Neural crest cell (in vitro differentiated cells): ENCODE results near the gene LAMA3. TPM values are rescaled to one million over a fixed set of nuclear protein-coding genes. Genes with fewer than 3 reads are reported as not detected.

Experiments
- DNase-seq: peaks from one replicate; pipeline ENCODE4 v3.0.0; 2021; ENCODE audit warnings: low read depth, mixed read lengths, low spot score
- H3K27ac Mint-ChIP-seq: one replicate; pipeline ENCODE4 v1.8.0; 2021; ENCODE audit warnings: mild to moderate bottlenecking, mixed read lengths; ENCODE audit not compliant: unreplicated experiment
- H3K27me3 Mint-ChIP-seq: 2 replicates; pipeline ENCODE4 v1.8.0; 2021; ENCODE audit warnings: low read depth, mild to moderate bottlenecking, mixed read lengths
- H3K36me3 Mint-ChIP-seq: 2 replicates; pipeline ENCODE4 v1.8.0; 2021; ENCODE audit warnings: low read depth, mild to moderate bottlenecking, mixed read lengths
- H3K4me1 Mint-ChIP-seq: 2 replicates; pipeline ENCODE4 v1.8.0; 2021; ENCODE audit warnings: mixed read lengths
- H3K4me3 Mint-ChIP-seq: one replicate; pipeline ENCODE4 v1.8.0; 2021; ENCODE audit warnings: mild to moderate bottlenecking, mixed read lengths
- H3K9me3 Mint-ChIP-seq: 2 replicates; pipeline ENCODE4 v1.8.0; 2021; ENCODE audit warnings: mixed read lengths
- CTCF ChIP-seq: fragments of 200-600 bp; sonication (generic); conservative IDR thresholded peaks from 2 replicates; pipeline ENCODE4 v1.5.0; 2021; ENCODE audit warnings: antibody characterized with exemption, mild to moderate bottlenecking
- total RNA-seq: library from RNA; stranded (reverse); gene quantifications from 2 replicates; pipeline ENCODE4 v1.2.1, GENCODE V29; 2021

The LAMA3 gene
- total RNA-seq, 1 donor from 2014 or later, result 0.35 TPM

- no peak for TF ChIP-seq CTCF
- Mint-ChIP-seq H3K27me3 (no peaks in the 10 kb centered on the region), H3K27ac (no peak overlapping the region), H3K4me1 (peaks cover 16% of the 10 kb centered on the region), H3K36me3 (no peaks in the 10 kb centered on the region), H3K4me3 (no peak overlapping the region), H3K9me3 (no peaks in the 10 kb centered on the region)
- no peak for DNase-seq
Observed at GRCh38 chr18:23756590-23757436, 67.6 kb downstream of the LAMA3 start.

- Mint-ChIP-seq H3K36me3 (no peaks in the 10 kb centered on the region), H3K4me1 (peaks cover 15% of the 10 kb centered on the region), H3K27ac (no peak overlapping the region), H3K4me3 (no peak overlapping the region), H3K27me3 (no peaks in the 10 kb centered on the region), H3K9me3 (no peaks in the 10 kb centered on the region)
- no peak for TF ChIP-seq CTCF
- no peak for DNase-seq
Observed at GRCh38 chr18:23757437-23757733, 68.1 kb downstream of the LAMA3 start.

GRCh38 chr18:23758281-23758680, 69.0 kb downstream of the LAMA3 start:
- no peak overlapping the region for H3K4me3 Mint-ChIP-seq
- no peak for DNase-seq
- H3K27ac Mint-ChIP-seq, result no peak overlapping the region
- no peaks in the 10 kb centered on the region for H3K9me3 Mint-ChIP-seq
- H3K4me1 Mint-ChIP-seq, result peaks cover 7% of the 10 kb centered on the region
- no peak for TF ChIP-seq CTCF
- no peaks in the 10 kb centered on the region for H3K27me3 Mint-ChIP-seq
- H3K36me3 Mint-ChIP-seq, result no peaks in the 10 kb centered on the region

- Mint-ChIP-seq H3K4me1 (no peaks in the 10 kb centered on the region), H3K9me3 (peaks cover 7% of the 10 kb centered on the region), H3K4me3 (no peak overlapping the region), H3K36me3 (no peaks in the 10 kb centered on the region), H3K27me3 (no peaks in the 10 kb centered on the region), H3K27ac (no peak overlapping the region)
- no peak for TF ChIP-seq CTCF
- DNase-seq, result no peak
Observed at GRCh38 chr18:23761941-23762340, 72.7 kb downstream of the LAMA3 start.

- Mint-ChIP-seq H3K4me1 (no peaks in the 10 kb centered on the region), H3K36me3 (no peaks in the 10 kb centered on the region), H3K9me3 (peaks cover 14% of the 10 kb centered on the region), H3K27ac (no peak overlapping the region), H3K27me3 (no peaks in the 10 kb centered on the region), H3K4me3 (no peak overlapping the region)
- TF ChIP-seq CTCF, result no peak
- no peak for DNase-seq
Observed at GRCh38 chr18:23763343-23763742, 74.1 kb downstream of the LAMA3 start.
